ENCODE results near the gene CTCF.
"Not testable (repeated sequence)": the region's sequence is repeated elsewhere in the genome, so short reads cannot be mapped to it uniquely, and the experiment has no call there.

CTCF gene, protein sequence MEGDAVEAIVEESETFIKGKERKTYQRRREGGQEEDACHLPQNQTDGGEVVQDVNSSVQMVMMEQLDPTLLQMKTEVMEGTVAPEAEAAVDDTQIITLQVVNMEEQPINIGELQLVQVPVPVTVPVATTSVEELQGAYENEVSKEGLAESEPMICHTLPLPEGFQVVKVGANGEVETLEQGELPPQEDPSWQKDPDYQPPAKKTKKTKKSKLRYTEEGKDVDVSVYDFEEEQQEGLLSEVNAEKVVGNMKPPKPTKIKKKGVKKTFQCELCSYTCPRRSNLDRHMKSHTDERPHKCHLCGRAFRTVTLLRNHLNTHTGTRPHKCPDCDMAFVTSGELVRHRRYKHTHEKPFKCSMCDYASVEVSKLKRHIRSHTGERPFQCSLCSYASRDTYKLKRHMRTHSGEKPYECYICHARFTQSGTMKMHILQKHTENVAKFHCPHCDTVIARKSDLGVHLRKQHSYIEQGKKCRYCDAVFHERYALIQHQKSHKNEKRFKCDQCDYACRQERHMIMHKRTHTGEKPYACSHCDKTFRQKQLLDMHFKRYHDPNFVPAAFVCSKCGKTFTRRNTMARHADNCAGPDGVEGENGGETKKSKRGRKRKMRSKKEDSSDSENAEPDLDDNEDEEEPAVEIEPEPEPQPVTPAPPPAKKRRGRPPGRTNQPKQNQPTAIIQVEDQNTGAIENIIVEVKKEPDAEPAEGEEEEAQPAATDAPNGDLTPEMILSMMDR

DNA sequence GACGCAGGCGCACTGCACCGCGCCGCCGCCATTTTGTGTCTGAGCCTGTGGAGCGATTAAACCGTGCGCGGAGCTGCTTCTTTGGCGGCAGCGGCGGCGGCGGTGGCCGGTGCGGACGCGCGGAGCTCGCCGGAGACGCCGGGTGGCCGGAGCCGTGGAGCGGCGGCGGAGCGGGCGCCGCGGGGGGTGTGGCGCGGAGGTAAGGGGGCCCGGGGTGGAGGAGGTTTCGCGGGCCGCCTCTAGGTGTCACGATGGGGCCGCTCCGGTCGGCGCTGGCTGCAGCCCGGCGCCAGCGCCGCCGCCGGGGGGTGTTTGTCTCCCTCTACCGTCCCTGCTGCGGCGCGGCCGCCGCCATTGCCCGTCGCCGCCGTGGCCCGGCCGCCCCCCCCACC lies at the start of gene CTCF:
Gene CTCF (plus strand): TSS at position 1 of the 392 bp plus-strand sequence. CDS start 48,307 bp downstream, outside the sequence.
- peak; percentile 82 for DNase-seq

DNA sequence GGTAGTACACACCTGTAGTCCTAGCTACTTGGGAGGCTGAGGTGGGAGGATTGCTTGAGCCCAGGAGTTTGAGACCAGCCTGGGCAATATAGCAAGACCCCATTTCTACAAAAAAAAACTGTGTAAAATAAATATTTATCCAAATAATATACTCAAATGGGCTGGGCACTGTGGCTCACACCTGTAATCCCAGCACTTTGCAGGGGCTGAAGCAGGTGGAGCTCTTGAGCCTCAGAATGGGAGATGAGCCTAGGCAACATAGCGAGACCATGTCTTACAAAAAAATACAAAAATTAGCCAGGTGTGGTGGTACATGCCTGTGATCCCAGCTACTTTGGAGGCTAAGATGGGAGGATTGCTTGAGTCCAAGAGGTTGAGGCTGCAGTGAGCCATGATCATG lies 48.4 kb upstream of the CTCF start:
- DNase-seq: not testable (repeated sequence)

DNA sequence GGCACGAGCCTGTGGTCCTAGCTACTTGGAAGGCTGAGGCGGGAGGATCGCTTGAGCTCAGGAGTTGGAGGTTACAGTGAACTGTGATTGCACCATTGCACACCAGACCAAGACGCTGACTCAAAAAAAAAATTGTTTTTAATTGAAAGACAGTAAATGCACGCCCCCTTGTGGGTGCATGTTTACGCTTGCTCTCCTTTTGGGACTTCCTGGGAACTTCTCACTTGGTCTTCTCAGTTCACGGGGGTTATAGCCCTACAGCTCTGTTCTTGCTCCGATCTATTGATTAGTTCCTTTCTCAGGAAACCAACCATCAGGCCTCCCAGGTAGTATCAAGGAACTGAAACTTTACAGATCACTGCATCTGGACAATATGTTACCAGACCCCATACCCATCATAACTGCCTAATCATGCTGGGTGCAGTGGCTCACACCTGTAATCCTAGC lies 47.9 kb upstream of the CTCF start:
- peak; percentile 49 for DNase-seq

DNA sequence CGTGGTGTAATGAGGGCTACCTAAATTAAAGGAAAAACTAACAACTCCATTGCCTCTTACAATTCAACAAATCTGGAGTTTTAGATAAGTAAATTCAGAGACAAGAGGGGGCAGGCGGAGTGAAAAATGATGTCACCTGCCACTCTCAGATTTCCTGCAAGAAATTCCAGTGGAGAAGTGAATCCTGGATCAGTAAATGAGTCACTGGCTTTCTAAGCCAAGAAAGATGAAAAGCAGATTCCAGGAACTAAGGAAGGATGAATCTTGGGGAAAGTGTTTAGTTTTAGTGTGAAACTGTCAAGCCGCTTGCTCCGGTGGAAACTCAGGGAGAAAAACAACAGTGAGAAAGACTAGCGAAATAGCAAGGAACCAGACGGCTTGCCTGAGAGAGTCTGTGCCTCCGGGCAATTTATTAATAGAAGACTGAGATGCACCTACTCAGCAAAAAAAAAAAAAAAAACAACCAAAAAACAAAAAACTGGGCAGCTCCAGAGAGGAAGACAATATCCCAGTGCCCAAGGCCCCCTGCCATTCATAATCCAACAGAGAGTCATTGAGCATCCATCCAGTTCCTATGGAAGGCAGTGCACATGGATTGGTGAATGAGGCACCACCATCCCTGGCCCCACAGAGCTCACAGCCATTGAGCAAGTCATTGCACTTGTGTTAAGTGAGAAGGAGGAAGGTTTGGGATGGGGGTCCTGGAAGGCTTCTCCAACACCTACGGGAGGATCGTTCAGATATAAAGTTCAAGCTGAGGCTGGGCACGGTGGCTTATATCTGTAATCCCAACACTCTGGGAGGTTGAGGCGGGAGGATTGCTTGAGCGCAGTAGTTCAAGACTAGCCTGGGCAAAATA lies 45.8 kb upstream of the CTCF start:
- DNase-seq: no peak

DNA sequence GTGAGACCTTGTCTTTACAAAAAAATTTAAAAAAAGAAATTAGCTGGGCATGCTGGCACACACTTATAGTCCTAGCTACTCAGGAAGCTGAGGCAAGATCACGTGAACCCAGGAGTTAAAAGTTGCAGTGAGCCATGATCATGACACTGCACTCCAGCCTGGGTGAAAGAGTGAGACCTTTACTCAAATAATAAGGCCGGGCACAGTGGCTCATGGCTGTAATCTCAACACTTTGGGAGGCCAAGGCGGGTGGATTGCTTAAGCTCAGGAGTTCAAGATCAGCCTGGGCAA lies 45.2 kb upstream of the CTCF start:
- DNase-seq: no peak

DNA sequence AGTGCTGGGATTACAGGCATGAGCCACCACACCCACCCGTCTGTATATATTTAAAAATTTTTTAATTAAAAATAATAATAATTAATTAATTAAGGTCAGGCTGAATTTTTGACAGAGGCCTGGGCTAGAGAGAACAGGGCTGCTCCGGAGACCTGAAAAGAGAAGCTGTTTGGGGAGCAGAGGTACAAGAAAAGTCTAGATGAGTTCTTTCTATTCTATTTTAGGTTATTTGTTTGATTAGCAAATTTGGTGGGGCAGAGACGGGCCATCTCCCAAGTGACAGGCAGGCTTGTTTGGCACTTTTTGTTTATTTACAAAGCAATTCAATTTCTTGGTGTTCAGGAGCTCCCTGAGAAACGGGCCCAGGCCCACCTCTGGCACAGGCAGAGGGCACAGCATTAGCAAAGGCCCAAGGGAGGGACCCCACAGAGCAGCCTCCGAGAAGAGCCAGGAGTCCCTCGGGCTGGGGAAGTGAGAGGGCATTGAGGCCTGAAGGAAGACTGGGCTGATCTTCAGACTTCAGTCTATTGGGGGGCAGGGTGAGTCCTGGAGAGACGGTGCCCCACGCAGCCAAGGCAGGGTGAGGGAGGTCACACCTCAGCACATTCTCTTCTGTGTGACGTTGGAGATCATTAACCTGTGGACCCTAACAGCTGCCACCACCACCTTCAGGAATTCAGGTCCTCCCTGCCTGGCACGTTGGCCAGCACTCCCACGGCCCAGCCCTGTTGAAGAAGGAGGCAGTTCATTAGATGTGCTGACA lies 44.5 kb upstream of the CTCF start:
- DNase-seq: no peak

DNA sequence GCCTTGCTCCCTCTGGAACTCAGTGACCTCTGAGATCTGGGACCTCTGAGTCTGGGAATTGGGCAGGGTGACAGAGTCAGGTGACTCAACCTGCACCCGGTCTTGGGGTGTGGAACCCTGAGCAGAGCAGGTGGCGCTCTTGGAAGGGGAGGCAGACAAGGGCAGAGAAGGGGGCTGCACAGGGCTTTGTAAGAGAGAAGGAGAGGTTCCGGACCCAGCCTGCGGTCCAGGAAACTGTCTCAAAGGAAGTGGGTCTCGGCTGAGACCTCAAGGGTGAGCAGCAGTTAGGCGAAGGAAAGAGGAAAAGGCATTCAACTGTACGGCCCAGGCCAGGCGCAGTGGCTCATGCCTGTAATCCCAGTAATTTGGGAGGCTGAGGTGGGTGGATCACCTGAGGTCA lies 43.6 kb upstream of the CTCF start:
- DNase-seq: no peak

DNA sequence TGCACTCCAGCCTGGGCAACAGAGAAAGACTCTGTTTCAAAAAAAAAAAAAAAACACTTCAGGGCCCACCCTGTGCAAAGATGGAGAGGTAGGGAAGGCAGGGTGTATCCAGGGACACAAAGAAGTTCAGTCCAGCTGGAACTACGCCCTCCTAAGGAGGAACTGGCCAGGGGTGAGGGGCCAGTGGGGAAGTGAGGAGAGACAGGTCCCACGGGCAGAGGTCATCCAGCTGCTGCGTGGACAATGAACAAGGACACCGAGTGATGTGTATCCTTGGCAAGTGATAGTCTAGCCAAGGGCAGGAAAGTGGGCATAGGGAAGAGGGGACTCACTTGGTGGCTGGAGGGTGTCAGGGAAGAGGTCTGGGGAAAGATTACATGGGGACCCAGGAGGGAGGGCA lies 43.1 kb upstream of the CTCF start:
- no peak for DNase-seq

DNA sequence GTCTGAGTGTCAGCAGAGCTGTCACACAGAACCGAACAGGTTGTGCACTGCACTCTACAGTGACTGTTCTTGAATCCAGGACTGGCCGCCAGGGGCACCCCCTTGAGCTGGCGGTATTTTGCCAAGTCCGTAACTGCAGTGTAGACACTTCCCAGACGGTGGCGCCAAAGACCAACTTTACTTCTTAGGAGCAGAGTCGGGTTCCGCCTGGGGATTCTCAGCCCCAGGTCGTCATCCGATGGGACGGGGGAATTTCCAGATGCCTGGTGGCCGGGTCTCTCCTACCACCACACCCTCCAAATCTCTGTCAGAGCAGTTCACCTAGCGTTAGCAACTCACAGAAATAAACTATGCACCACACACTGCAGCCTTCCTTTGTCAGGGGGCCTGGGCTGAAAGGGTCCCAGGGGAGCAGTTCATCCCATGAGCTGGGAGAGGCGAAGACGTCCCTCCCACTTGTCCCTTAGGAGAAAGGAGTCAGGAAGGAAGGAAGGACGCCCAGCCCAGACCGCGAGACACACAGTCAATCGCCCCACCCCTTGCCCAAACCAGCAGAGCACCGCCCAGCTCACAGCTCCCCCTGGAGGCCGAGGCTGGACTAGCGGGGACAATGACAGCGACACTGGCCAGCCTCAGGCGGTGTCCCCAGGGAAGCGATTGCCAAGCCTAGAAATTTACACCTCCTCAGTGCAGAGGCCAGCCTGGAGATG lies 41.1 kb upstream of the CTCF start:
- DNase-seq: peak; percentile 93

DNA sequence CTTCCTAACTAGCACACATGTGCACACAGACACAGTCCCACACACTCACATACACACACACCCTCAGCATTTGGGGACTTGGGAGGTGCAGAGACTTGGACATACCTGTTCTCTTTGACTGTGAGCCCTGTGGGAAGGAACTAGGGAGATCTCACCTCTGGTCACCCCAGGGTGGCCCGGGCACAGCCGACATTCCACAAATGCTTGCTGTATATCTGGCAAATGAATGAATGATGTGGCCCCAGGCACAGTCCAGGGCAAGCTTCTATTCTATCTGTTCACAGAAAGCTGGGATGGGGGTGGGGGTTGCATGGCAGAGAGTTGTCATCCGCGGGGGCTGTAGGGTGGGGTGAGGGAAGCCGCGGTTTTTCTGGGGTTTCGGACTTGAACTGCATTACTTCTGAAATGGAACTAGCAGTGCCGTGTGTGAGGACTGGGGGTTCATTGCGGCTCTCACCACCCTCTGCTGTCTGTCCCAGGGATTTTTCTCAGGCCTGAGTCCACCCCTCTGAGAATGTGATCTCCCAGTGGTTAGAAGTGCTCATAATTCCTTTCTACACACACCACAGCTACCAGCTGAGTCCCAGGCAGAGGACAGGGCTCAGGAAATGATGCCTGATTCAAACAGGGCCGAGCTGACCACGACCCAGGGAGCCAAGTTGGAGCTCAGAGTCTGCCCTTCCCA lies 37.0 kb upstream of the CTCF start:
- DNase-seq: no peak

DNA sequence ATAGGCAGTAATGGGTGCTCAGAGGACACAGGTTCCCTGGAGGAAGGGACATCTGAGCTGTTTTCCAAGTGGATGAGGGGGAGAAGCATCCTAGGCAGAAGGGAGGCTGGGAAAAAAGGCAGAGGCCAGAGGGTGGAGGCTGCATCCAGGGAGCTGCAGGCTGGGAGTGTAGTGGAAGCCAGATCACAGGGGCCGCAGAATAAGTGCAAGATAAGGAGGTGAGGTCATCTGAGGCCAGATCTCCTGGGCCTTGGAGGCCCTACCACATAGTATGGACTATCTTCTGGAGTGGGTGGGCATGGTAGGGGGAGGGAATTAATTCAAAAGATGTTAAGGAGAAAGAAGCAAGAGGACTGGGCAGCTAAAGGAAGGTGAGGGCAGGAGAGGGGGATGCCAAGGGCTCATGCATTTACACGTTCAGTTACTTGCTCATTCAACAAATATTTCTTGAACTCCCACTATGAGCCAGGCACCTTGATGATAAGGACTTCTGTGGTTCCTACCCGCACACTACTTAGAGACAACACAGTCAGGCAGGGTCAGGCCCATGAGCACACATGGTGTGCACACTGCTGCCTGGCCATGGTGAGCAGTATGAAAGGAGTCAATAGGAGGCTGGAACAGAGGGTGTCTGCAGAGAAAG lies 36.1 kb upstream of the CTCF start:
- no peak for DNase-seq

DNA sequence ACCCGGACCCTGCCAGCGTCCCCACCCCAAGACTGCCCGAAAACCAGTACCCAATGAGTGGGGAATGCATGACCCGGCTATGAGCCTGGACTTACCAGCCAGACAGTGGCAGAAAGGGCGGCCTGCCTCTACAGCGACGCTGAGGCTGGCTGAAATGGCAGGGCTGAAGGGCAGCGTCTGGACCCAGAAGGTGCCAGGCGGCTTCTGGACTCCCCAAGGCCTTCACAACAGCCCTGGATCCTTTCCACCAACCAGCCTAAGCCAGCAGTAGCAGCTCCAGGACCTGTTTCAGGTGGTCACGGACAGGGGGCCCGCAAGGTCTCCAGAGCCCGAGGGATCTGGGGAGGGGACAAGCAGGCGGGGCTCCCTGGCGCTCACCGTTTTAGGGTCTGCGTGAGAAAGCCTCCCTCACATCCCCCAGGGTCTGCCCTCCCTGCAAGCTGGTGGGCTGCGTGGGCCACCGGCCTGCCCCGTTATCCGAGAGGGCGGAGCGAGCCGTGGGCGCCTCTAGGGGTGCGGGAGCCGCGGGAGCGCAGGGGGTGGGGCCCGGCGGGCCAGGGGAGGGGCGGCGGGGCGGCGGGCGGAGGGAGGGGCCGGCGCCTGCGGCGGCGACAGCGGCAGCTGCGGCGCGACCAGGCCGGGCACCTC lies 34.0 kb upstream of the CTCF start, which contains the start of gene RIPOR1:
Gene RIPOR1 (plus strand): TSS at position 608 of the 648 bp plus-strand sequence. CDS start 9,618 bp downstream, outside the sequence.
- DNase-seq: peak; percentile 63

DNA sequence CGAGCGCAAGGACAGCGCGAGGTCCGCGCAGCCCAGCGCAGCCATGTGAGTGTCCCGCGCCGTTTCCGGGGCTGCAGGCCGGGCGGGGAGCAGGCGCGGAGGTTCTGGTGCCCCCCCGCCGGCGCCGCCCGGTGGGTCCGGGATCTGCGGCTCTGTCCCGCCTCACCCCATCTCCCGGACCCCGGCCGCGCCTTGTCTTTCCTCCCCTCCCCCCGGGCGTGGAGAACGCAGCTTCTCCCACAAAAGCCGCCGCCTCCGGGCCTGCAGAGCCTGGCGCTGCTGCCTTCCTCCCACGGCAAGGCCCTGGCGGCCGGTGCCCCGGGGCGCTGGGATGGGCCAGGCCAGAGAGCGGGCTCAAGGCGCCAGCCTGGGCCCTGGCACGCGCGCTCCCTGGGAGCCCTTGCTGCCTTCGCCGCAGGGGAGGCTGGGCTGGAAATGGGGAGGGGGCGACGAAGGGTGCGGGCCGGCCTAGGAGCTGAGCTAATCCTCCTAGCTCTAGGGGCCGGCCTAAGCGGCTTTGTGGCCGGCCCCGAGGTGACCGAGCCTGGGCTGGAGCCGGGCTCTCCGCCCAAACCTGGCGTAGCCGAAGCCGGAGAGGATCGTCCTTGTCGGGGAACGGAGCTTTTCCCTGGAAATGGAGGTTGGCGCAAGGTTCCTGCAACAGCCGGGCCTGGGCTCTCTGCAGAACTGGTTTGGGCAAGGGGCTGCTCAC lies 33.3 kb upstream of the CTCF start:
- no peak for DNase-seq

DNA sequence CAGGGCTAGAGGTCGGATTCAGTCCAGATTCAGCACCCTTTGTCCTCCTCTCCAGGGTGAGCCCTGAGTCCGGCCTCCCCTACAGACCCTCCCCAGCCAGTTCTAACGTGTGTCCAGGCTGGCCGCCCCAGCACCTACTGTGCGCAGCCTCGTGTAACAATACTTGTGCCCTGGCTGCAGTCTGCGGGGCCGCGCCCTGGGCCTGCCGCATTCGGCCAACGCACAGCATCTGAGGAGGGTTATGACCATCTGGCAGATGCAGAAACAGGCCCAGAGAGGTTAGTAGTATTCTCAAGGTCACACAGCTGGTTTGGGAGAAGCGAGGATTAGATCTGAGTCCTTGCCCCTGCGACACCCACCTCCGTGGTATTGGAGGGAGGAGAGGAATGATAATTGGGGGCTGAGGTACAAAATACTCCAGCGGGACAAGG lies 32.7 kb upstream of the CTCF start:
- DNase-seq: no peak

DNA sequence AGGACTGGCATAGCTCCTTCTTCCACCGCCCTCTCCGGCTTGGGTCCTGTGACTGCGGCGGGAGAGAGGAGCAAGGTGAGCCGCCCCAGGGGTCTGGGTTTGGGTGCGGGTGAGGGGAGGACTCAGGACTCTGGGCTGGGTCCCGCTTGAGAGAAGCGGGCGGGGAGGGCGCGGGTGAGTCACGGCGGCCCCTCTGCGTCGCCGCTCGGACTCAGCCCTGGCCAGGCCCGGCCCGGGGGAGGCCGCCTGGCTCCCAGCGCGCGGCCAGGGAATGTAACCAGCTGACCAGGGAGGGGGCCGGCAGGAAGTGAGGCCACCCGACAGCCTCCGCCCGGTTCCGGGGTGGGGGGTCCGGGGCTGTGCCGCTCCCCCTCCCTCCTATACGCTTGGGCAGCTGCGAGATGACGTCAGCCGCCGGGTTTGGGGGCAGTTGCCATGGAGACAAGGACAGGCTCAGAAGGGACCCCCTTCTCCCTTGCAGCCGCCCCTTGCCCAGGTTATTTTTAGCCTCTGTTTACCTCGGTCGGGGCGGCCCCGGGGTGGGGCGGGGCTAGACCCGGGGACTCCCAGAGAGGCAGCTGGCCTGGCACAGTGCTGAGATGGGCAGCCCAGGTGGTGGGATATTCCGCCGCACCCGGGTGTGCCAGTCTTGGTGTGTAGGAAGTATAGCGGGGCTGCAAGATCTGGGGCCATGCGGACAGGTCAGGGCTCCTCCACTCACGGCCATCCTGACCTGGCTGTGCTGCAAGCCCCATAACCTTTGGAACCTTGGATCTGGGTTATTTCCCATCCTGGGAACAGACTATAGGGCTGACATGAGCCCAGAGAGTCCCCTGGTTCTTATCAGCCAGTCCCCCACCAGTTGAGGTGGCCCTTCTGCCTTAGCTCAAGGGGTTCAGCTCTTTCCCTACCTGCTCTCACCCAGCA lies 32.0 kb upstream of the CTCF start:
- DNase-seq: peak; percentile 41

DNA sequence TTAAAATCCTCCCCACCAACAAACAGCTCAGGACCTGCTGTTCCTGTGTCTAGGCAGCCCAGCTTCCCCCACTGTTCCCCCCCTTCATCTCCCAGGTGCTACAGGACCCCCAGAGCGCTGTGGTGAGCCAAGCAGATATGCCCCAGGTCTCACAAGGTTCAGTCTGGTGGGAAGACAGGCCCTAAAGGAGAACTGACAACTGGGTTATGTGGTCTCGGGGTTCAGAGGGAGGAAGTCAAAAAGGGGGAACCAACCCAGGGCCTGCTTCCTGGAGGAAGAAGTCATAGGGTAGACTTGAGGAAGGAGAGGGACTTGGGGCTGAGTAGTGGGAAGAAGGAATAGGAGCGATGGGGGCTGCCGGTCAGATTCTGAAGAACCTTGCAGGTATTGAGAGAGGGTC lies 31.1 kb upstream of the CTCF start:
- peak; percentile 39 for DNase-seq

DNA sequence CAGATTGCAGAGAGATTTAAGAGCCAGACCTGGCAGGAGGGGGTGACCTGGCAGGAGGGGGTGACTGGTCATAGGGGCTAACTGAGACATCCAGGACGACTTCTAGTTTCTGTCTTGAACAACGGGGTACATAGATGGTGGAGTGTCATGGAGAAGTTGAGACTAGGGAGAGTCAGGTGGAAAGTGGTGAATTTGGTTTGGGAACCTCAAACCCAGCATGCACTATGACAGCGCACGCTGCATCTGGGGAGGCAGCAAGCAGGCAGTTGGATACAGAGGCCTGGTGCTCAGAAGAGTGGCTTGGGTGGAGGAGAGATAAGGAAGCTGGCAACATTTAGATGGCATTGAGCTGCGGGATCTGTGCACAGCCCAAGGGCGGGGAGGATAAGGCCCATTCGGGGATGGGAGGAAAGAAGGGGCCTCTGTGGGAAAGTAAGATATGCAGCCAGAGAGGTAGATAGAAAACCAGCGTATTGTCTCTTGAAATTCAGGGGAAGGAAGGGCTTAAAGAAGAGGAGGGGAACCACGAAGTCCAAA lies 29.2 kb upstream of the CTCF start:
- no peak for DNase-seq

DNA sequence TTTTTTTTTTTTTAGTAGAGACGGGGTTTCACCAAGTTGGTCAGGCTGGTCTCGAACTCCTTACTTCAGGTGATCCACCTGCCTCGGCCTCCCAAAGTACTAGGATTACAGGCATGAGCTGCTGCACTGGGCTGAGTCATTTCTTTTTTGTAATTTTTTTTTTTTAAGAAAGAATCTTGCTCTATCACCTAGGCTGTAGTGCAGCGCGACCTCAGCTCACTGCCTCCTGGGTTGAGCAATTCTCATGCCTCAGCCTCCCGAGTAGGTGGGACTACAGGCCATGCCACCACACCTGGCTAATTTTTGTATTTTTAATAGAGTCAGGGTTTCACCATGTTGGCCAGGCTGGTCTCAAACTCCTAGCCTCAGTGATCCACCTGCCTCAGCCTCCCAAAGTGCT lies 28.3 kb upstream of the CTCF start:
- not testable (repeated sequence) for DNase-seq
